ENCODE data around the gene RTL10. TPM values are rescaled to one million over a fixed set of nuclear protein-coding genes. Genes with fewer than 3 reads are reported as not detected.

The RTL10 gene
- total and polyA plus RNA-seq, 2 donors from 2014 or later = 8.8 to 16.7 TPM

- intact Hi-C loops (cut with DNase I) = no loop called here
- Histone ChIP-seq H3K9ac (ENCODE audit: low read length in 3 of 3) (no peak overlapping the region), H3K36me3 (ENCODE audit: control insufficient read depth in 2 of 3, insufficient read depth in 3 of 3, low read length in 3 of 3) (no peaks in the 10 kb centered on the region), H3K27me3 (ENCODE audit: control insufficient read depth, insufficient read depth, low read length) (no peaks in the 10 kb centered on the region), H3K4me3 (ENCODE audit: low read length in 3 of 3) (no peak overlapping the region), H3K27ac (ENCODE audit: low read depth in 2 of 2, low read length in 2 of 2) (no peak overlapping the region), H3K4me1 (ENCODE audit: control insufficient read depth in 2 of 3, insufficient read depth in 2 of 3, low read depth in 1 of 3, low read length in 3 of 3) (no peaks in the 10 kb centered on the region), H3K9me3 (ENCODE audit: control insufficient read depth in 2 of 3, insufficient read depth in 1 of 3, low read length in 3 of 3) (no peaks in the 10 kb centered on the region)
- TF ChIP-seq CTCF (IDR thresholded peaks at IDR 0.05; ENCODE audit: borderline replicate concordance, extremely low read depth, insufficient read depth) = no peak
- DNase-seq (peak in 3 of 5 donors; percentile 10 to 70 (median 57)), FAIRE-seq (no peak)
Observed at GRCh38 chr22:19873138-19873959, 18.7 kb upstream of the RTL10 start.

GRCh38 chr22:19872779-19873137, 18.1 kb upstream of the RTL10 start:
- intact Hi-C loops (cut with DNase I) = no loop called here
- Histone ChIP-seq H3K4me3 (ENCODE audit: low read length in 3 of 3) (no peak overlapping the region), H3K27me3 (ENCODE audit: control insufficient read depth, insufficient read depth, low read length) (no peaks in the 10 kb centered on the region), H3K9me3 (ENCODE audit: control insufficient read depth in 2 of 3, insufficient read depth in 1 of 3, low read length in 3 of 3) (no peaks in the 10 kb centered on the region), H3K4me1 (ENCODE audit: control insufficient read depth in 2 of 3, insufficient read depth in 2 of 3, low read depth in 1 of 3, low read length in 3 of 3) (no peaks in the 10 kb centered on the region), H3K27ac (ENCODE audit: low read depth in 2 of 2, low read length in 2 of 2) (no peak overlapping the region), H3K9ac (ENCODE audit: low read length in 3 of 3) (no peak overlapping the region), H3K36me3 (ENCODE audit: control insufficient read depth in 2 of 3, insufficient read depth in 3 of 3, low read length in 3 of 3) (no peaks in the 10 kb centered on the region)
- no peak for TF ChIP-seq CTCF (IDR thresholded peaks at IDR 0.05; ENCODE audit: borderline replicate concordance, extremely low read depth, insufficient read depth)
- DNase-seq (peak in 4 of 5 donors; percentile 26 to 66 (median 31)), FAIRE-seq (no peak)

DNA sequence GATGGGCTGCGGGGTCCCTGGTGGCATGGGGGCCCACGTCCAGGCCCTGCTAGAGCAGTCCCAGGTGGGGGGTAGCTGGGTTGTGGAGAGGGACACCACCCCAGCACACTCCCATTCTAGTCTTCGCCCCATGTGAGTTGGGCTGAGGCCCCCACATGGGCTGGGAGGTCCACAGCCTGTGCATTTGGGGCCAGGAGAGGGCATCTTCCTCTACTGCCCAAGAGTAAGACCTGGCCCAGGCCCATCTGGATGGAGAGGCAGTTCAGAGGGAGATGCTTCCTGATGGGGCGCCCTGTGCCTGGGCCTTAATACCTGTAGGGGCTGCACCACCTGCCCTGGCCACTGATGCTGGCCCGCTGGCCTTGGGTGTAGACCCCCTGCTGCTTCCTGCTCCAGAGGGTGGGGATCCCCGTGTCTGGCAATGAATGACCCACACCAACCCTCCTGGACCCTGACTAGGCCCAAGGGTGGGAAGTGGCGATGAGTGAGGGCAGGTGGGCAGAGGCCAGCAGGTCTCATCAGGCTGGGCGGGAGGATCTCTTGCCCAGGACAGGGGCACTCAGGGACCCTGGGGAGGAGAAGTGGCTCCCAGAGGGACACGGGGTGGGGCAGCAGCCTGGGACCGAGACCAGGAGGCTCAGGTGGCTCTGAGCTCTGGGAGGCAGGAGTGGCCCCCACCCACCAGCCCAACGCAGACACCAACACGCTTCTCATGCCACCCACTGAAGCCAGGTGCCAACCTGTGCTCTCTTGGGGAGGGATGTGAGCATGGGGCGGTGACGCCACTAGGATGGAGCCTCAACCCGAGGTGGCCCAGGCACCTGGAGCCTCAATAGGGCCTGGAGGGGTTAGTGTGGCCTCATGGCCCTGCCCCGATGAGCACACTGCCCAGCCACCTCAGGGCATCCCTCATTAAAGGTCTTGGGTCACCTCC, 17.4 kb upstream of the RTL10 start:
- FAIRE-seq = no peak

More for the DNA sequence above, 17.4 kb upstream of the RTL10 start:
- Histone ChIP-seq H3K4me1 (ENCODE audit: control insufficient read depth in 2 of 3, insufficient read depth in 2 of 3, low read depth in 1 of 3, low read length in 3 of 3) (no peaks in the 10 kb centered on the region), H3K36me3 (ENCODE audit: control insufficient read depth in 2 of 3, insufficient read depth in 3 of 3, low read length in 3 of 3) (no peaks in the 10 kb centered on the region), H3K9me3 (ENCODE audit: control insufficient read depth in 2 of 3, insufficient read depth in 1 of 3, low read length in 3 of 3) (no peaks in the 10 kb centered on the region), H3K9ac (ENCODE audit: low read length in 3 of 3) (no peak overlapping the region), H3K4me3 (ENCODE audit: low read length in 3 of 3) (no peak overlapping the region), H3K27me3 (ENCODE audit: control insufficient read depth, insufficient read depth, low read length) (no peaks in the 10 kb centered on the region), H3K27ac (ENCODE audit: low read depth in 2 of 2, low read length in 2 of 2) (no peak overlapping the region)
- intact Hi-C loops (cut with DNase I) = no loop called here
- no peak for TF ChIP-seq CTCF (IDR thresholded peaks at IDR 0.05; ENCODE audit: borderline replicate concordance, extremely low read depth, insufficient read depth)
- peak in 3 of 5 donors; percentile 5 to 70 (median 40) for DNase-seq
